H1 (cell line): Measurements from ENCODE around the gene TYRO3. TPM values are rescaled to one million over a fixed set of nuclear protein-coding genes. Genes with fewer than 3 reads are reported as not detected.

Source experiments
- CTCF ChIA-PET: fragments of 300-600 bp; sonication (Branson Sonifier 250); formaldehyde crosslinking; loops from one replicate; lab custom pipeline; 2021; ENCODE audit not compliant: partially characterized antibody; lab: Charles Lee
- POLR2A ChIA-PET: fragments of 300-600 bp; sonication (Branson Sonifier 250); formaldehyde crosslinking; loops from one replicate; lab custom pipeline; 2021; ENCODE audit warnings: inconsistent platforms; ENCODE audit not compliant: partially characterized antibody; lab: Charles Lee
- DNase-seq, 2 experiments: peaks; one replicate each; pipeline versions ENCODE4 v3.0.0 to v3.0.0-alpha.2; 2010 to 2022; ENCODE audit warnings: low spot score in 2 of 2, low read depth in 1 of 2, mixed read lengths in 1 of 2
- FAIRE-seq: peaks from 2 replicates; lab custom pipeline; 2011; peaks lifted over from hg19 to GRCh38; lab: Jason Lieb, UNC
- H2AFZ ChIP-seq: 2 replicates; pipeline ENCODE4 v1.8.1; 2012; ENCODE audit warnings: low read length, inconsistent platforms
- H2AK5ac ChIP-seq: 2 replicates; pipeline ENCODE4 v1.6.1; 2013; ENCODE audit warnings: low read depth, low read length
- H2BK120ac ChIP-seq: replicated peaks from 2 replicates; pipeline ENCODE3; 2013; ENCODE audit warnings: low read depth, low read length, inconsistent platforms
- H2BK12ac ChIP-seq: 2 replicates; pipeline ENCODE4 v1.6.1; 2013; ENCODE audit warnings: low read depth, low read length
- H2BK15ac ChIP-seq: 2 replicates; pipeline ENCODE4 v1.6.1; 2013; ENCODE audit warnings: low read length
- H2BK20ac ChIP-seq: 2 replicates; pipeline ENCODE4 v1.6.1; 2013; ENCODE audit warnings: low read length
- H2BK5ac ChIP-seq: 2 replicates; pipeline ENCODE4 v1.6.1; 2013; ENCODE audit warnings: low read depth, low read length
- H3K14ac ChIP-seq: 2 replicates; pipeline ENCODE4 v1.6.1; 2013; ENCODE audit warnings: inconsistent platforms; ENCODE audit not compliant: insufficient read length
- H3K18ac ChIP-seq: 2 replicates; pipeline ENCODE4 v1.6.1; 2013; ENCODE audit warnings: low read length; ENCODE audit errors: extremely low read depth
- H3K23ac ChIP-seq: 2 replicates; pipeline ENCODE4 v1.6.1; 2013; ENCODE audit warnings: inconsistent platforms; ENCODE audit not compliant: insufficient read length
- H3K23me2 ChIP-seq: 2 replicates; pipeline ENCODE4 v1.6.1; 2013; ENCODE audit warnings: low read depth, low read length
- H3K27ac ChIP-seq: 2 replicates; pipeline ENCODE4 v1.6.1; 2011; ENCODE audit warnings: low read depth, low read length, inconsistent platforms
- H3K27me3 ChIP-seq, 4 experiments: replicated peaks in 1 of 4; 1 replicate in 1 of 4; 2 replicates in 3 of 4; pipeline versions ENCODE4 v1.6.1 to v1.8.1; 2011 to 2013; ENCODE audit warnings: low read length in 3 of 4, mild to moderate bottlenecking in 3 of 4, inconsistent platforms in 2 of 4, mixed read lengths in 2 of 4, moderate library complexity in 1 of 4; ENCODE audit not compliant: control insufficient read depth in 3 of 4, insufficient read depth in 3 of 4; ENCODE audit errors: extremely low read depth in 1 of 4
- H3K36me3 ChIP-seq, 4 experiments: 2 replicates each; pipeline versions ENCODE4 v1.6.1 to v1.8.1; 2011 to 2013; ENCODE audit warnings: mild to moderate bottlenecking in 4 of 4, low read length in 3 of 4, moderate library complexity in 2 of 4, control low read depth in 1 of 4, inconsistent platforms in 1 of 4; ENCODE audit not compliant: insufficient read depth in 4 of 4, control insufficient read depth in 2 of 4
- H3K4ac ChIP-seq: replicated peaks from 2 replicates; pipeline ENCODE3; 2013; ENCODE audit warnings: low read length, low read depth, mixed read lengths, inconsistent platforms; ENCODE audit not compliant: insufficient read length
- H3K4me1 ChIP-seq, 4 experiments: replicated peaks in 1 of 4; 1 replicate in 1 of 4; 2 replicates in 3 of 4; pipeline versions ENCODE4 v1.6.1 to v1.8.1; 2011 to 2013; ENCODE audit warnings: low read length in 3 of 4, inconsistent platforms in 2 of 4, mixed read lengths in 1 of 4; ENCODE audit not compliant: insufficient read depth in 4 of 4, control insufficient read depth in 3 of 4
- H3K4me2 ChIP-seq, 2 experiments: 2 replicates each; pipeline versions ENCODE4 v1.6.1 to v1.8.1; 2011 to 2013; ENCODE audit warnings: low read depth in 2 of 2, low read length in 2 of 2, control low read depth in 1 of 2, inconsistent platforms in 1 of 2, mild to moderate bottlenecking in 1 of 2; ENCODE audit not compliant: insufficient read depth in 1 of 2
- H3K4me3 ChIP-seq, 4 experiments: fragments of 200-600, 300-600 bp in 1 of 4; sonication (generic), shearing (Covaris generic), sonication (Bioruptor Twin) in 1 of 4; 2 replicates each; pipeline versions ENCODE4 v1.5.1 to v1.8.1; 2011 to 2016; ENCODE audit warnings: low read length in 4 of 4, low read depth in 3 of 4, control low read depth in 2 of 4, inconsistent platforms in 2 of 4, mild to moderate bottlenecking in 2 of 4, mixed read lengths in 1 of 4, moderate library complexity in 1 of 4; ENCODE audit not compliant: insufficient read depth in 2 of 4; ENCODE audit errors: extremely low read depth in 1 of 4
- H3K56ac ChIP-seq: replicated peaks from 2 replicates; pipeline ENCODE3; 2013; ENCODE audit warnings: low read depth, mild to moderate bottlenecking, mixed read lengths, low read length, inconsistent platforms; ENCODE audit not compliant: insufficient read length
- H3K79me1 ChIP-seq: 2 replicates; pipeline ENCODE4 v1.6.1; 2013; ENCODE audit warnings: low read depth, low read length, control low read depth
- H3K79me2 ChIP-seq, 2 experiments: 2 replicates each; pipeline versions ENCODE4 v1.6.1 to v1.8.1; 2012 to 2013; ENCODE audit warnings: low read length in 2 of 2, mild to moderate bottlenecking in 2 of 2, inconsistent platforms in 1 of 2; ENCODE audit not compliant: insufficient read depth in 2 of 2, control insufficient read depth in 1 of 2
- H3K9ac ChIP-seq, 4 experiments: replicated peaks in 1 of 4; 1 replicate in 1 of 4; 2 replicates in 3 of 4; pipeline versions ENCODE4 v1.6.1 to v1.8.1; 2011 to 2013; ENCODE audit warnings: low read depth in 3 of 4, low read length in 3 of 4, control low read depth in 2 of 4, mild to moderate bottlenecking in 2 of 4, moderate library complexity in 2 of 4, inconsistent platforms in 1 of 4; ENCODE audit errors: extremely low read depth in 1 of 4
- H3K9me3 ChIP-seq, 2 experiments: 2 replicates each; pipeline versions ENCODE4 v1.6.1 to v1.8.1; 2012 to 2013; ENCODE audit warnings: mild to moderate bottlenecking in 2 of 2, moderate library complexity in 2 of 2, control low read depth in 1 of 2, inconsistent platforms in 1 of 2, low read depth in 1 of 2, low read length in 1 of 2, mixed read lengths in 1 of 2; ENCODE audit not compliant: insufficient read depth in 2 of 2
- H4K20me1 ChIP-seq, 2 experiments: replicated peaks in 1 of 2; 2 replicates each; pipeline versions ENCODE3 to v1.8.1; 2011 to 2013; ENCODE audit warnings: inconsistent platforms in 2 of 2, low read length in 2 of 2, mild to moderate bottlenecking in 1 of 2; ENCODE audit not compliant: insufficient read depth in 2 of 2, control insufficient read depth in 1 of 2
- H4K5ac ChIP-seq: 2 replicates; pipeline ENCODE4 v1.6.1; 2013; ENCODE audit warnings: low read length, low read depth, mixed read lengths, inconsistent platforms; ENCODE audit not compliant: insufficient read length
- H4K8ac ChIP-seq: 2 replicates; pipeline ENCODE4 v1.8.0; 2013; ENCODE audit warnings: mild to moderate bottlenecking, moderate library complexity, low read length, inconsistent platforms; ENCODE audit not compliant: insufficient read depth; ENCODE audit errors: extremely low read depth
- H4K91ac ChIP-seq: replicated peaks from 2 replicates; pipeline ENCODE3; 2013; ENCODE audit warnings: low read length, mixed read lengths, inconsistent platforms; ENCODE audit not compliant: insufficient read length
- ATF3 ChIP-seq: IDR thresholded peaks from 2 replicates; pipeline ENCODE4 v1.6.1; 2011; ENCODE audit warnings: low read depth, mild to moderate bottlenecking, low read length; ENCODE audit not compliant: insufficient read depth
- EP300 ChIP-seq, 2 experiments: IDR thresholded peaks; 1 replicate in 1 of 2; 2 replicates in 1 of 2; pipeline ENCODE4 v1.6.1; 2011 to 2012; ENCODE audit warnings: low read depth in 2 of 2, low read length in 2 of 2, mild to moderate bottlenecking in 2 of 2, borderline replicate concordance in 1 of 2, inconsistent platforms in 1 of 2, moderate library complexity in 1 of 2
- MAX ChIP-seq: IDR thresholded peaks from 2 replicates; pipeline ENCODE4 v1.6.1; 2012; ENCODE audit warnings: inconsistent platforms
- NANOG ChIP-seq: IDR thresholded peaks from 2 replicates; pipeline ENCODE4 v1.6.1; 2011; ENCODE audit warnings: low read length, low read depth, mild to moderate bottlenecking, inconsistent platforms; ENCODE audit not compliant: insufficient read depth, poor library complexity, severe bottlenecking
- RAD21 ChIP-seq, 2 experiments: IDR thresholded peaks in 1 of 2; conservative IDR thresholded peaks in 1 of 2; 2 replicates each; pipeline ENCODE4 v1.6.1; 2011; ENCODE audit warnings: low read depth in 2 of 2, low read length in 2 of 2, improper control_type of control experiment in 1 of 2, inconsistent platforms in 1 of 2, mild to moderate bottlenecking in 1 of 2, moderate library complexity in 1 of 2
- SIN3A ChIP-seq, 2 experiments: IDR thresholded peaks in 1 of 2; conservative IDR thresholded peaks in 1 of 2; 2 replicates each; pipeline ENCODE4 v1.6.1; 2011 to 2012; ENCODE audit warnings: low read length in 2 of 2, improper control_type of control experiment in 1 of 2, low read depth in 1 of 2, mild to moderate bottlenecking in 1 of 2
- TBP ChIP-seq: IDR thresholded peaks from 2 replicates; pipeline ENCODE4 v1.6.1; 2011; ENCODE audit warnings: low read depth, low read length, improper control_type of control experiment
- WGBS, 2 experiments: shearing (Covaris generic) in 1 of 2; methylation state at CpG; one replicate each; pipeline versions ENCODE4 v1.1.6 to v1.1.7; 2013 to 2015; ENCODE audit warnings: low lambda C conversion rate in 2 of 2, mixed read lengths in 2 of 2, inconsistent platforms in 1 of 2, low coverage in 1 of 2, missing lambda C conversion rate in 1 of 2; ENCODE audit not compliant: insufficient replicate concordance in 2 of 2, insufficient coverage in 1 of 2, insufficient read length in 1 of 2; ENCODE audit errors: extremely low coverage in 1 of 2, missing lambda C conversion rate in 1 of 2; 5-methylcytosine and 5-hydroxymethylcytosine counted together
- polyA plus RNA-seq, 7 experiments: library from polyadenylated mRNA; depleted of rRNA in 3 of 7; stranded (reverse) in 5 of 7; unstranded in 2 of 7; fragments of >200 nt in 5 of 7; fragments of 200-250 nt in 2 of 7; gene quantifications; 1 replicate in 5 of 7; 2 replicates in 1 of 7; 4 replicates in 1 of 7; pipeline versions ENCODE4 v1.2.1 to v1.2.3, GENCODE V29; 2011 to 2013; ENCODE audit warnings: missing spikeins in 2 of 7, mixed read lengths in 2 of 7
- total RNA-seq: library from RNA; stranded (reverse); fragmentation: NEBNext Ultra II Directional; extraction: Animal tissue kit (Norgen Biotek cat#: 25700); gene quantifications from 2 replicates; pipeline ENCODE4 v1.2.1, GENCODE V29; 2021

Gene TYRO3
- total and polyA plus RNA-seq, 2 of the 8 experiments (the other 6 are each of a cell fraction or from before 2014, with no cell fraction given): 82.7 to 98.8 TPM

GRCh38 chr15:41557673-41558399 is 1.2 kb upstream of the TYRO3 start:
- no peak overlapping the region for H3K23ac ChIP-seq
- H3K4me3 ChIP-seq: peak overlapping the region; percentile 46 to 96 (median 74); a peak in 7 of 8 replicates
- H2BK20ac ChIP-seq: peak overlapping the region; percentile 72; the same call in 1 of the 2 replicates
- peak overlapping the region; percentile 33; the same call in 1 of the 2 replicates for H2BK12ac ChIP-seq
- peak overlapping the region in 3 of 4 experiments; percentile 16 to 69 (median 20); a peak in 3 of 7 replicates for H3K9ac ChIP-seq
- H3K9me3 ChIP-seq: no peaks in the 10 kb centered on the region
- H3K79me2 ChIP-seq: peaks cover 0 to 21% of the 10 kb centered on the region in 2 experiments; a peak in 1 of 4 replicates
- FAIRE-seq (peak; percentile 81), DNase-seq (peak; percentile 84 to 86)
- peaks cover 10 to 38% (median 31%) of the 10 kb centered on the region in 4 experiments for H3K4me1 ChIP-seq
- peaks cover 9% of the 10 kb centered on the region; the same call in 1 of the 2 replicates for H3K23me2 ChIP-seq
- H3K79me1 ChIP-seq: no peaks in the 10 kb centered on the region; the same call in none of the 2 replicates
- peak overlapping the region; percentile 11; the same call in 1 of the 2 replicates for H3K18ac ChIP-seq
- no peak overlapping the region for H4K8ac ChIP-seq
- H2AK5ac ChIP-seq: no peak overlapping the region
- ChIA-PET CTCF (interaction anchor here (0.5 to 3.7 kb wide), 27 partner anchors 9 to 865 kb away, joined by 3 to 21 read pairs (median 4); partner anchors contain the start of genes LTK and MGA), POLR2A (interaction anchor here (0.6 to 21.2 kb wide), 8 partner anchors 12 to 65 kb away, joined by 3 to 643 read pairs (median 5); partner anchors contain the start of gene RPAP1)
- H3K4me2 ChIP-seq: peak overlapping the region; percentile 90 to 99
- no peaks in the 10 kb centered on the region; a peak in 2 of 7 replicates for H3K27me3 ChIP-seq
- WGBS, 2 experiments: 6% methylated on average over 7 of the region's 7 CpGs; no CpG with 5 or more reads in 1 of the 2 experiments
- no peak overlapping the region for H3K27ac ChIP-seq
- H3K56ac ChIP-seq: no peak overlapping the region
- peak overlapping the region; percentile 10; the same call in 1 of the 2 replicates for H2BK5ac ChIP-seq
- H3K4ac ChIP-seq: no peak overlapping the region
- H4K91ac ChIP-seq: no peak overlapping the region
- no peak overlapping the region for H2AFZ ChIP-seq
- H2BK120ac ChIP-seq: no peak overlapping the region
- H3K14ac ChIP-seq: no peak overlapping the region
- peak overlapping the region; percentile 5 for H4K5ac ChIP-seq
- peaks cover 1 to 3% of the 10 kb centered on the region in 2 experiments for H4K20me1 ChIP-seq
- H3K36me3 ChIP-seq: peaks cover 0 to 17% (median 0%) of the 10 kb centered on the region in 4 experiments; a peak in 2 of 8 replicates
- peak overlapping the region; percentile 95 for H2BK15ac ChIP-seq
- TF ChIP-seq ATF3 (0 out of 2 replicates have a peak, but pooled peaks have one; percentile 16), TBP (peak; percentile 59), RAD21 (IDR thresholded peaks at IDR 0.05 in 1 of 2, conservative IDR thresholded peaks at IDR 0.05 in 1 of 2; ENCODE audit: low read depth in 2 of 2, low read length in 2 of 2) (peak; percentile 86 to 93), EP300 (IDR thresholded peaks at IDR 0.05; ENCODE audit: borderline replicate concordance in 1 of 2, low read depth in 2 of 2, low read length in 2 of 2) (peak in 1 of 2 experiments; percentile 43; a peak in 1 of 3 replicates), SIN3A (conservative IDR thresholded peaks at IDR 0.05 in 1 of 2, IDR thresholded peaks at IDR 0.05 in 1 of 2; ENCODE audit: low read depth in 1 of 2, low read length in 2 of 2) (0 out of 4 replicates have a peak, but pooled peaks of 1 of the 2 experiments have one; percentile 9), MAX (0 out of 2 replicates have a peak, but pooled peaks have one; percentile 10), NANOG (peak; percentile 73)
